ENCODE measurements around the gene COG3.

COG3 gene

GRCh38 chr13:45510672-45511071, 45.9 kb downstream of the COG3 start:
- DNase-seq = no peak

DNA sequence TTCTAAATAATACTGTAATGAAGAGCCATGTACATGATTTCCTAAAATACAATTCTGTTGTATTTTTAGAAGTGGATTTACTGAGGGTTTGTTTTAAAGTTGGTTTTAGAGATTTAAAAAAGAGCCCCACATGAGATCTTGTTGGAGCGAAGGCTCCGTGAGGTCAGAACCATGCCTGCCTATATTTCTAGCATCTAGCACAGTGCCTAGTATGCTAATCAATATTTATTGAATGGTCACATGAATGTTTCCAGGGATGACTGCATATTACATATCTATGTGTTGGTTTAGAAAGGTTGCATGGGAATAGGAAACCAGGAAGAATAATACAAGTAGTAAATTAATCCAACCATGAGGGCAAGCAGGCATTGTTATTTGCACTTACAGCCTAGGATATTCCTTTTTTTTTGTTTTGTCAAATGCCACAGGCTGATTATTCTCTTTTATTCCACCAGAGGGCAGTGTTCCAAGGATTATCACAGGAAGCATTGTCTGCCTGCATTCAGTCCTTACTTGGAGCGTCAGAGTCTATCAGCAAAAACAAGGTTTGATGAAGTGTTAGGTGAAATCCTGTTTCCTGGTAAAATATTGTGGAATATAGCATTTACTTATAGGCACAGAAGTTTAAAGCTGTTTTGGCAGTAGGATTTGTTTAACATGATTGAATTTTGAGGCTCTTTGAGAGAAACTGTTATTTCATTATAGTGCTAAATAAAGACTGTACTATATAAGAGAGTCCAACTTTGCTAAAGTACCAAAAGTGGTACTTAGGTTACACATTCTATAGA, 46.8 kb downstream of the COG3 start:
- peak; percentile 30 for DNase-seq

- no peak for DNase-seq
These were observed 47.4 kb downstream of the COG3 start for GRCh38 chr13:45512098-45512496.

GRCh38 chr13:45516757-45517156, 52.0 kb downstream of the COG3 start:
- DNase-seq = no peak

GRCh38 chr13:45518525-45519245, 53.9 kb downstream of the COG3 start:
- no peak for DNase-seq

GRCh38 chr13:45519493-45519892, 54.8 kb downstream of the COG3 start:
- no peak for DNase-seq

- no peak for DNase-seq
These were observed 56.6 kb downstream of the COG3 start for GRCh38 chr13:45521297-45521696.

DNA sequence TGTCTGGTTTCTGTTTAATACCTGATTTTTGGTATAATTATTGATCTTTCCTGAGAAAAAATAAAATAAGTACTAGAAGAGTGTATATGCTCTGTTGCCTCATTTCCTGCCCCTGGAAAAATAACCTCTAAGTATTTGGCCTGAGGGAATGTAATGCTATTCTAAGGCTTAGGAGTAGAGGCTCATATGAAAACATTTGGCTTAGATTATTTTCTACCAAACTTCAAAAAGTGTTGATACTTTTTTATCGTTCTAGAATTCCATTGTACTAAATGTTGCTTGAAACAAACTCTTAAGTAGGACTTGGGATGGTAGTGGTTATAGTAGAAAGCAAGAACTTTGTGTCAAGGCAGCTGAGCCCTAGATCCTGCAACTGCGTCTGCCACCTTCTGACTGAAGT, 57.8 kb downstream of the COG3 start:
- DNase-seq = no peak

DNA sequence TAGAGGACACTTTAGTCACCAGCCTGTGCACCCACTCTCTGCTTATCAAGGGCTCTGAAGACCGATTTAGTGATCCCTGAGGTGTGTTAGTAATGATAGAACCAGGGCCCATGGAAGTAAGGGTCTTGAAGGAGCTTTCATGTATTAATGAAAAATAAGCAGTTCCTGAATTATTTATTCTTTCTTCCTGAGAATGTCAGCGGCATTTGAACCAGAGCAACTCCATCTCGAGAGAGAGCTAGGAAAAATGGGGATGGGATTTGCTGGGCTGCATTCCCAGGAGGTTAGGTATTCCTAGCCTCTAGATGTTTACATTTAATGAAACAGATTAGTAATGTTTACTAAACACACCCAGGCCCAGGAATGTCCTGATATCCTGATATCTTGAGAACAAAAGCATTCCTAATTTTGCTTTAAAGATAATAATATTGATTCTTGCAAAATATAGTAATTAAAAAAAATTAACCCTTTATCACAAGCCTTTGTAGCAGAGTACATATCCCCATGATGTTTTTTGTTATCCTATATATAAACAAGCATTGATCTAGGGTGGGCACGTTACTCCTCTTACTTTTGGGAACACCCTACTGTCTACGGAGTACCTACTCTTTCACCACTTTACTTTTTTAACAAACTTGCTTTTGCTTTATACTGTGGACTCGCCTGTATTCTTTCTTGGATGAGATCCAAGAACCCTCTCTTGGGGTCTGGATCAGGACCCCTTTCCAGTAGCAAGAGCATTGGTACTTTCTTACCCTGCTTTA, 63.1 kb downstream of the COG3 start:
- no peak for DNase-seq

GRCh38 chr13:45529758-45530157, 65.0 kb downstream of the COG3 start:
- no peak for DNase-seq

DNA sequence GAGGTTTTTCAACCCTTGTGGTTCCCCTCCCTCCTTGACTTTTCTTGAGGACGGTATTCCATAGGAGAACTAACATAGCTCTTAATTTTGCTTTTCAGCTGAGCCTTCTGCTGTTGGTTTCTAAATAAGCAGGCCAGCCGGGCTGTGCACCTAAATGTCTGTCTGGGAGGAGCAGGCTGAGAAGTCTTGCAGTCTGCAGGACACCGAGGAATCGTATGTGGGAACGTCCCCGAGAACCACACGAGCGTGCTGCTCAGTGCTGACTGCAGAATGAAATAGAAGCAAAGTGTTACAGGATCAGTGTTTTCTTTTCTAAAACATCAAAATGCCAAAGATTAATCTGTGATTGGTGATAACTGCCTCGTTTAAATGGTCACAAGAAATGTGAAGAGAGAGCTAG, 69.9 kb downstream of the COG3 start:
- no peak for DNase-seq

DNA sequence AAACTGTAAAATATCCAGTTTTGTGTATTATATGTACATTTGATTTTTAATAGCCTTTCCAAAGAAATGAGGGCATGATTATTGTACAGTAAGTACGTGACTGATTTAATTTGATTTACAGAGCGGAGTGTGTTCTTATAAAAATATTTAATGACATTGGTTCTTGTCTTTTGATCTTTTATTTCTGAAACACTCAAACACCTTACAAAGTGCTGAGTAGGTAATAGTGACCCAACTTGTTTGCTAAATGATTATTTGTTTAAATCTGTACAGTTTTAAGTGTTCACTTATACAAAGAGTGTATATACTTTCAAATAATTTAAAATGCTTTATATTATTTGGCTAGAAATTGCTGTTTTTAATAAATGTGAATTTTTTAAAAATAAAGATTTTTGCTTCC, 71.5 kb downstream of the COG3 start:
- no peak for DNase-seq

DNA sequence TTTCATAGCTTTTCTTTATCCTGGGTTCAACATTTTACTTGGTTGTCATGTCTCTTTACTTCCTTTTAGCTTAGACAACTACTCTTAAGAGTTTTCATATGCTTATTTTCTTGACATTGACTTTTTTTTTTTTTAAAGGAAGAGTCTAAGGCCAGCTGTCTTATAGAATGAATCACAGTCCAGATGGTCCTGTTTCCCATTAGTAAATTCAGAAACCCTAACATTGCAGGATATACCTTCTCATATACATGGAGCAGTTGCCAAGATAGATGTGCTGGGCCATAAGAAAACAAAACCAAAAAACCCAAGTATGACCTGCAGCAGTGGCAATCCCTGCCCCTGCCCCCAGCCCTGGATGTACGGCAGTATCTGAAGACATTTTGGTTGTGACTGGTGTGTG, 72.8 kb downstream of the COG3 start:
- DNase-seq = no peak

- DNase-seq = no peak
These were observed 73.6 kb downstream of the COG3 start for GRCh38 chr13:45538382-45538781.

DNA sequence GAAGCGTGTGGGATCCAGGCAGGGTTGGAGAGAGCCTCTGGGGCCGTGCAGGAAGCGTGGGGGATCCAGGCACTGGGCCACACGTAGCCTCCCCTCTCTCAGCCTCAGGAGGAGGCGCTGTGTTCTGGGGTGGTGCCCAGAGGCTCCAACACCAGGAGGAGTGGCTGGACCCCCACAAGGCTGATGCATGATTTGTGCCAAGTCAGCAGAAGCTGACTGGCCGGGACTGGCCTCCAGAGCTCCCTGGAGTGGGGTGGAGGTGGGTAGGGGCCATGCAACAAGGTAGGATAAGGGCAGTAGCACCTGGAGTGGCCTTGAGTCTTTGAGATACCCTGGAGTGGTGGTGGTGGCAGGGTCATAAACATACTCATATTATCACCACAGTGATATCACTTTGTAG, 75.5 kb downstream of the COG3 start:
- no peak for DNase-seq

- DNase-seq = no peak
These were observed 76.1 kb downstream of the COG3 start for GRCh38 chr13:45540864-45541263.

DNA sequence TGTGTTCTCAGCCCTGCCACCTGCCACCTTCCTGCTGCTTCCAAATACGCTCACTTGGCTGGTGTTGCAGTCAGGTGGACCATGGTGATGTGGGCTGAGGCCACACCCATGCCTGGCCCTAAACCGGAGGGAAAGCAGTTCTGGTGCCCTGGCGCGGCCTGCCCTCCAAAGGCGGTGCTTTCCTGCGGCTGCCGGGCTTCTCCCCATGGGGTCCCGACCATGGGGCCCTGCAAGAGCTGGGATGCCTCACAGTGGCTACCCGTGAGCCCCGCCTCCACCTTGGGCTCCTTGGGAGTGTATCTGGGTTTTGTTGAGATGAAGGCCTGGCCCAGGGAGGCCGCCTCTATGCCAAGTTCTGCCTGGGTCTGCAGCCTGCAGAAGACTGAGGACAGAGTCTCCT, 77.1 kb downstream of the COG3 start:
- no peak for DNase-seq

DNA sequence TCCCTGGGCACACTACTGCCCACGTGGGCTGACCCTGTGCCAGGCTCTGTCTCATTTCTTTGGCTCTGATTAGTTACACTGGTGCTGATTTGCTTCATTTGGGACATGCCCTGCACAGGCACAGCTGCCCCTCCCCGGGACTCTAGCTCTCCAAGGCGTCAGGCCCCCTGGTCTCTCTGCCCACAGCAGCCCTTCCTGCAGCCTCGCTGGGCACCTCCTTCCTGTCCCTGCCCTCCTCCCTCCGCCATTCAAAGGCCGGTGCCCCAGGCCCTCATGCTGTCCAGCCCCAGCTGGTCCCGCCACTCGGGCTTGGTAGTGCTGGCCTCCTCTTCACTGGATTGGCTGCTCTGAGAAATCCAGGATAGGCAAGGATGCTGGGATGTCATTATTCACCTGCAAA, 77.7 kb downstream of the COG3 start:
- no peak for DNase-seq

GRCh38 chr13:45542878-45543277, 78.1 kb downstream of the COG3 start:
- DNase-seq = no peak

DNA sequence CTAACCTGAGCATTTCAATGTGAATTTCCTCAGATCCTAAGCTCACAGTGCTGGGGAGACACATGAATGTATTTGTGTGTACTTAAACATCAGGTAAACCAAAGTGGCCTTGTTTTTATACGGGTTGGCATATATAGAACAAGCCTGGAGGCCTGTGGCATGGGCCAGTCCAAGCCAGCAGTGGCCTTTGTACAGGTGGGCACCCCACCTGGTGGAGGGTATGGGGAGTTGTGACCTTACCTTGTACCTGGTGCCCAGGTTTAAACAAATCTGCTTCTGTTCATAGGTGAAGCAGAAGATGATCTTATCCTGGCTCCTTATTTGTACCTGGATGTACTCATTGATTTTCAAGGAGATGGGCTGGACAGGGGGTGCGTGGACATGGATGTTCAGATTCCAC, 79.8 kb downstream of the COG3 start:
- DNase-seq = no peak

GRCh38 chr13:45545686-45546409, 81.1 kb downstream of the COG3 start:
- no peak for DNase-seq

- no peak for DNase-seq
These were observed 81.6 kb downstream of the COG3 start for GRCh38 chr13:45546410-45546765.

DNA sequence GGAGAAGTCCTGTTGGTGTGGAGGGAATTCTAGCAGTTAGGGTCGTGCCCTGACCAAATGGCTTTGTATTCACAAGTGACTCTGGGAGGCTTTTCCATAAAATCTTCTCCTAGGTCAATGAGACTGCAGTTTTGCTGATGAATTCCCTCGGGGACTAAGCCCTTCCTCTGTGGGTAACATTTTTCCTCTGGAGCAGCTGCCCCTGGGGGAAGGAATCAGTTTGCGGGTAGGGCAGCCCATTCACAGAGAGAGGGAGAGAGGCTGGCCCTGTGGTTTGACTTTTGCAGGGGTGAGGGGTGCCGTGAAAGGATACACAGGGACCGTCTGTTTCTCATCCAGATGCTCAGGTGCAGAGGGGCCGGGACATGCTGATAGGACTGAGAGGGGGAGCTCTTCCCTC, 83.5 kb downstream of the COG3 start:
- no peak for DNase-seq

All from NCI-H1436 (cell line).